Esophagus muscularis mucosa (tissue), 4 donors: ENCODE data around the gene VIM.

Source experiments
- EP300 ChIP-seq: sonication (generic); formaldehyde crosslinking; IDR thresholded peaks from one replicate; pipeline ENCODE4 v1.6.1; 2017; ENCODE audit warnings: antibody characterized with exemption
- POLR2A ChIP-seq: fragments of 450-650 bp; IDR thresholded peaks from one replicate; pipeline ENCODE4 v1.6.1; 2017; ENCODE audit warnings: antibody characterized with exemption, moderate library complexity, mild to moderate bottlenecking, low read depth
- POLR2AphosphoS5 ChIP-seq, 2 donors: sonication (generic); formaldehyde crosslinking; IDR thresholded peaks; one replicate each; pipeline ENCODE4 v1.6.1; 2017; ENCODE audit warnings: antibody characterized with exemption in 2 of 2
- TF ChIP-seq, protein P1 (sequence below), 3 experiments: fragments of 200-600 bp in 2 of 3; fragments of 450-650 bp in 1 of 3; sonication (generic) in 2 of 3; IDR thresholded peaks; one replicate each; pipeline ENCODE4 v1.5.1; 2017 to 2019; ENCODE audit warnings: antibody characterized with exemption in 3 of 3, mild to moderate bottlenecking in 2 of 3, moderate library complexity in 1 of 3

DNA sequence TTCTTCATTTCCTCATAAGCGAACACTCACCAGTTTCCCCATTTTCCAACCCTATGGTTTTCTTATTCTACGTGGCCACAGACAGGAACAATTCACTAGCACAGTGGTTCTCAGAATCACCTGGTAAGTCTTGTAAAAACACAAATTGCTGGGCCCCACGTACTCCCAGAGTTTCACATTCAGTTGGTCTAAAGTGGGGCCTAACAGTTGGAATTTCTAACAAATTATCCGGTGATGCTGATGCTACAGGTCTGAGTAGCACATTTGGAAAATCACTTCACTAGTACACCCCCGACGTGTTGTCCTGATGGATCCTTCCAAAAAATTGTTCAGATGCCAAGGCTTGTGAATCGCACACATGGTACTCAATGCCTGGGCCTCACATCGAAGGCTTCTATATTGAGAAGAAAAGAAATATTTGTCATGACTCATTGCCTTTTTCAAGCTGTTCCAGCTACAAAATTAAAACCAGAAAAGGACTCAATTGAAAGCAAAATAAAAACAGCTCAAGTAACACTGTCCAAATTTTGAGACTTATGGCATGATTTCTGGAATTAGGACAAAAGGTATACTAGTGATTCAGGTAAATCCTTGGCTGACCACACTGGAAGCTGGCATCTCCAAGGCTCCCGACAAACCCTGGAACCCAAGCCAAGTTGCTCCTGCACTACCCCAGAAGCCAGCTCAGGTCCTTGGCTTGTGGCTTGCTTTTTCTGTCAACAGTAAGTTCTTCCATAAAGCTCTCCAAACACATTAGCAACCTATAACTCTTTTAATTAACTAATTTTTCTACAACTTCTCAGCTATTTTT, 12.9 kb upstream of the VIM start:
- TF ChIP-seq POLR2A (no peak), POLR2AphosphoS5 (IDR thresholded peaks at IDR 0.05) (no peak), EP300 (no peak)
- TF ChIP-seq, protein P1, sequence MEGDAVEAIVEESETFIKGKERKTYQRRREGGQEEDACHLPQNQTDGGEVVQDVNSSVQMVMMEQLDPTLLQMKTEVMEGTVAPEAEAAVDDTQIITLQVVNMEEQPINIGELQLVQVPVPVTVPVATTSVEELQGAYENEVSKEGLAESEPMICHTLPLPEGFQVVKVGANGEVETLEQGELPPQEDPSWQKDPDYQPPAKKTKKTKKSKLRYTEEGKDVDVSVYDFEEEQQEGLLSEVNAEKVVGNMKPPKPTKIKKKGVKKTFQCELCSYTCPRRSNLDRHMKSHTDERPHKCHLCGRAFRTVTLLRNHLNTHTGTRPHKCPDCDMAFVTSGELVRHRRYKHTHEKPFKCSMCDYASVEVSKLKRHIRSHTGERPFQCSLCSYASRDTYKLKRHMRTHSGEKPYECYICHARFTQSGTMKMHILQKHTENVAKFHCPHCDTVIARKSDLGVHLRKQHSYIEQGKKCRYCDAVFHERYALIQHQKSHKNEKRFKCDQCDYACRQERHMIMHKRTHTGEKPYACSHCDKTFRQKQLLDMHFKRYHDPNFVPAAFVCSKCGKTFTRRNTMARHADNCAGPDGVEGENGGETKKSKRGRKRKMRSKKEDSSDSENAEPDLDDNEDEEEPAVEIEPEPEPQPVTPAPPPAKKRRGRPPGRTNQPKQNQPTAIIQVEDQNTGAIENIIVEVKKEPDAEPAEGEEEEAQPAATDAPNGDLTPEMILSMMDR (IDR thresholded peaks at IDR 0.05), result no peak
